Measurements from ENCODE around the gene CDH2.

CDH2 gene

DNA sequence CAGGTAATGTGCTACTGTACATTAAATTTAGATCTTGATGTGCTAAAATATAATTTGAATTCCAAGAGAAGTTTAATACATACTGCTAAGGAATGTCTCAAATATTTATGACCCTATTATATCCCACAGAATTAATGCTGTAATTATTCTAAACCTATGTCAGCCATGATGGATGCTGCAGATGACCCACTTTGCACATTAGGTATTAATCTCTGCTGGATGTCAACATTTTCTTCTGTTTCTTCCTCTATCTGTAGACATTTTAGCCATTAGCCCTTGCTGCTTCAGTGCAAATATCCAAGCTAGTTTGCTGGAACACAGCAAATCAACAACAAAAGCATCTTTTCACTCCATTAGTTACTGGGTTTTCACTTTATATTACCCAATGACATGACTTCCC, 164.6 kb downstream of the CDH2 start:
- no peak overlapping the region for H3K27ac ChIP-seq (ENCODE audit: low read depth, low read length)
- H3K9me3 ChIP-seq (ENCODE audit: insufficient read depth, low read length): no peaks in the 10 kb centered on the region
- no peak overlapping the region for H3K4me2 ChIP-seq (ENCODE audit: low read depth, low read length, poor library complexity, severe bottlenecking)
- H3K9ac ChIP-seq (ENCODE audit: low read length): no peak overlapping the region
- no peaks in the 10 kb centered on the region for H3K36me3 ChIP-seq (ENCODE audit: low read length)
- no peak overlapping the region for H3K4me3 ChIP-seq (ENCODE audit: insufficient read depth, low read length, poor library complexity, severe bottlenecking)
- no peaks in the 10 kb centered on the region for H3K27me3 ChIP-seq (ENCODE audit: low read length)
- no peaks in the 10 kb centered on the region for H3F3A ChIP-seq (ENCODE audit: insufficient read depth)
- no peaks in the 10 kb centered on the region; the same call in 1 of the 2 replicates for H4K20me1 ChIP-seq (ENCODE audit: low read depth, low read length)
- H3K9me2 ChIP-seq (replicated peaks; ENCODE audit: insufficient read depth, low read length): no peaks in the 10 kb centered on the region
- no peaks in the 10 kb centered on the region for H3K79me2 ChIP-seq (ENCODE audit: insufficient read depth, low read length)
- H2AFZ ChIP-seq (ENCODE audit: low read depth, low read length, severe bottlenecking): no peak overlapping the region
- no peak for TF ChIP-seq EZH2phosphoT487 (conservative IDR thresholded peaks at IDR 0.05; ENCODE audit: low read length)
- TF ChIP-seq, protein P1, sequence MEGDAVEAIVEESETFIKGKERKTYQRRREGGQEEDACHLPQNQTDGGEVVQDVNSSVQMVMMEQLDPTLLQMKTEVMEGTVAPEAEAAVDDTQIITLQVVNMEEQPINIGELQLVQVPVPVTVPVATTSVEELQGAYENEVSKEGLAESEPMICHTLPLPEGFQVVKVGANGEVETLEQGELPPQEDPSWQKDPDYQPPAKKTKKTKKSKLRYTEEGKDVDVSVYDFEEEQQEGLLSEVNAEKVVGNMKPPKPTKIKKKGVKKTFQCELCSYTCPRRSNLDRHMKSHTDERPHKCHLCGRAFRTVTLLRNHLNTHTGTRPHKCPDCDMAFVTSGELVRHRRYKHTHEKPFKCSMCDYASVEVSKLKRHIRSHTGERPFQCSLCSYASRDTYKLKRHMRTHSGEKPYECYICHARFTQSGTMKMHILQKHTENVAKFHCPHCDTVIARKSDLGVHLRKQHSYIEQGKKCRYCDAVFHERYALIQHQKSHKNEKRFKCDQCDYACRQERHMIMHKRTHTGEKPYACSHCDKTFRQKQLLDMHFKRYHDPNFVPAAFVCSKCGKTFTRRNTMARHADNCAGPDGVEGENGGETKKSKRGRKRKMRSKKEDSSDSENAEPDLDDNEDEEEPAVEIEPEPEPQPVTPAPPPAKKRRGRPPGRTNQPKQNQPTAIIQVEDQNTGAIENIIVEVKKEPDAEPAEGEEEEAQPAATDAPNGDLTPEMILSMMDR (IDR thresholded peaks at IDR 0.05; ENCODE audit: insufficient read depth, low read length, poor library complexity, severe bottlenecking): no peak

DNA sequence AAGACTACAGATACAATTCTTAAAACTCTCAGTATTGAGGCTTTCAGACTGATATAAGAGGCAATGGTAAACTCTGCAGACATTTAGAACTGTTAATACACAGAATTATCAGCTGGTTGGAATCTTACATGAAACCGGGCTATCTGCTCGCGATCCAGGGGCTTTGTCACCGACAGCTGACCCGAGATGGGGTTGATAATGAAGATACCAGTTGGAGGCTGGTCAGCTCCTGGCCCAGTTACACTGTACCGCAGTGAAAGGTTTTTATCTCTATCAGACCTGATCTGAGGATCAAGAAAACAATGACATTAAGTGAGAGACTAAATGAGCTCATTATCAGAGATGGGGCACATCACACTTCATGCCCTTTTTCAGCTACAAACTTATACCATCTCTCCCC, 167.3 kb downstream of the CDH2 start:
- Histone ChIP-seq H3K36me3 (ENCODE audit: low read length) (no peaks in the 10 kb centered on the region), H3K4me2 (ENCODE audit: low read depth, low read length, poor library complexity, severe bottlenecking) (no peak overlapping the region)

DNA sequence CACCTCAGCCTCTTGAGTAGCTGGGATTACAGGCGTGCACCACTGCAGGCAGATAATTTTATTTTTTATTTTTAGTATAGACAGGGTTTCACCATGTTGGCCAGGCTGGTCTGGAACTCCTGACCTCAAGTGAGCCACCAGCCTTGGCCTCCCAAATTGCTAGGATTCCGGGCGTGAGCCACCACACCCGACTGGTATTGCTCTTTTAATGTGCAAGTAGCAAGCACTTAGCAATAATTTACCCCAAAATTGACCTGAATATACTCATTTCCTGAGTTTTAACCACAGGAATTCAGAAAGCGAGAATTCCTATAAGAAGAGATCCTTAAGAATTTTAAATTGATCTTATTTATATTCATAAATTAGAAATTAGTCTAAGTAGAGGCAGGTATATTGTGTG, 169.1 kb downstream of the CDH2 start:
- no peak overlapping the region for H3K27ac ChIP-seq (ENCODE audit: low read depth, low read length)
- no peaks in the 10 kb centered on the region for H3K79me2 ChIP-seq (ENCODE audit: insufficient read depth, low read length)
- H2AFZ ChIP-seq (ENCODE audit: low read depth, low read length, severe bottlenecking): no peak overlapping the region
- no peak overlapping the region for H3K9ac ChIP-seq (ENCODE audit: low read length)
- H3K9me2 ChIP-seq (replicated peaks; ENCODE audit: insufficient read depth, low read length): no peaks in the 10 kb centered on the region
- H3K9me3 ChIP-seq (ENCODE audit: insufficient read depth, low read length): no peaks in the 10 kb centered on the region
- H3K4me2 ChIP-seq (ENCODE audit: low read depth, low read length, poor library complexity, severe bottlenecking): no peak overlapping the region
- no peaks in the 10 kb centered on the region for H3K27me3 ChIP-seq (ENCODE audit: low read length)
- TF ChIP-seq, protein P1 (IDR thresholded peaks at IDR 0.05; ENCODE audit: insufficient read depth, low read length, poor library complexity, severe bottlenecking): no peak
- TF ChIP-seq EZH2phosphoT487 (conservative IDR thresholded peaks at IDR 0.05; ENCODE audit: low read length): no peak
- no peaks in the 10 kb centered on the region for H3F3A ChIP-seq (ENCODE audit: insufficient read depth)
- no peaks in the 10 kb centered on the region for H3K36me3 ChIP-seq (ENCODE audit: low read length)
- H4K20me1 ChIP-seq (ENCODE audit: low read depth, low read length): no peaks in the 10 kb centered on the region
- no peak overlapping the region for H3K4me3 ChIP-seq (ENCODE audit: insufficient read depth, low read length, poor library complexity, severe bottlenecking)

More for the DNA sequence above, 167.3 kb downstream of the CDH2 start:
- Histone ChIP-seq H3K27me3 (ENCODE audit: low read length) (no peaks in the 10 kb centered on the region), H4K20me1 (ENCODE audit: low read depth, low read length) (no peaks in the 10 kb centered on the region; the same call in 1 of the 2 replicates), H3F3A (ENCODE audit: insufficient read depth) (no peaks in the 10 kb centered on the region), H3K9me2 (replicated peaks; ENCODE audit: insufficient read depth, low read length) (no peaks in the 10 kb centered on the region), H3K27ac (ENCODE audit: low read depth, low read length) (no peak overlapping the region), H3K79me2 (ENCODE audit: insufficient read depth, low read length) (no peaks in the 10 kb centered on the region), H3K4me3 (ENCODE audit: insufficient read depth, low read length, poor library complexity, severe bottlenecking) (no peak overlapping the region), H3K9me3 (ENCODE audit: insufficient read depth, low read length) (no peaks in the 10 kb centered on the region), H2AFZ (ENCODE audit: low read depth, low read length, severe bottlenecking) (no peak overlapping the region), H3K9ac (ENCODE audit: low read length) (no peak overlapping the region)
- no peak for TF ChIP-seq EZH2phosphoT487 (conservative IDR thresholded peaks at IDR 0.05; ENCODE audit: low read length)
- TF ChIP-seq, protein P1 (IDR thresholded peaks at IDR 0.05; ENCODE audit: insufficient read depth, low read length, poor library complexity, severe bottlenecking): no peak
